GM23338 (cell line): Measurements from ENCODE around the gene HOXC12. TPM values are rescaled to one million over a fixed set of nuclear protein-coding genes. Genes with fewer than 3 reads are reported as not detected.
A peak's percentile ranks its signal among the peaks of the same experiment; 100 is the strongest.

Experiments used
- ATAC-seq: fragments of 200-7000 bp; cut with Tn5 transposase; 3 replicates; pipeline ENCODE4 v1.9.1; 2020
- DNase-seq: peaks from one replicate; pipeline ENCODE4 v3.0.0-alpha.2; 2015; ENCODE audit warnings: low spot score
- H2AFZ ChIP-seq: fragments of 200-600 bp; sonication (generic); 2 replicates; pipeline ENCODE4 v1.8.0; 2016; ENCODE audit warnings: antibody characterized with exemption, mild to moderate bottlenecking, moderate library complexity
- H3F3A ChIP-seq: fragments of 200-600 bp; sonication (generic); replicated peaks from 2 replicates; pipeline ENCODE4 v1.8.0; 2017; ENCODE audit warnings: antibody characterized with exemption, mixed run types, low read depth
- H3K27ac ChIP-seq: fragments of 200-600 bp; sonication (generic); 2 replicates; pipeline ENCODE4 v1.6.1; 2016; ENCODE audit warnings: low read depth
- H3K27me3 ChIP-seq: fragments of 200-600 bp; sonication (generic); 2 replicates; pipeline ENCODE4 v1.8.0; 2016; ENCODE audit warnings: mild to moderate bottlenecking, mixed run types, moderate library complexity; ENCODE audit not compliant: insufficient read depth
- H3K36me3 ChIP-seq: fragments of 200-600 bp; sonication (generic); 2 replicates; pipeline ENCODE4 v1.8.0; 2016; ENCODE audit warnings: mild to moderate bottlenecking; ENCODE audit not compliant: insufficient read depth
- H3K4me1 ChIP-seq: fragments of 200-600 bp; sonication (generic); 2 replicates; pipeline ENCODE4 v1.8.0; 2016; ENCODE audit warnings: mild to moderate bottlenecking, moderate library complexity; ENCODE audit not compliant: insufficient read depth
- H3K4me2 ChIP-seq: fragments of 200-600 bp; sonication (generic); 2 replicates; pipeline ENCODE4 v1.7.1; 2017; ENCODE audit warnings: mixed run types
- H3K4me3 ChIP-seq: fragments of 200-600 bp; sonication (generic); 2 replicates; pipeline ENCODE4 v1.6.1; 2016; ENCODE audit warnings: mixed run types
- H3K79me2 ChIP-seq: fragments of 200-600 bp; sonication (generic); replicated peaks from 2 replicates; pipeline ENCODE4 v1.8.0; 2017; ENCODE audit warnings: mild to moderate bottlenecking; ENCODE audit not compliant: insufficient read depth
- H3K9me2 ChIP-seq: fragments of 200-600 bp; sonication (generic); 2 replicates; pipeline ENCODE4 v1.8.0; 2017; ENCODE audit not compliant: insufficient read depth
- H4K20me1 ChIP-seq: fragments of 200-600 bp; sonication (generic); replicated peaks from 2 replicates; pipeline ENCODE4 v1.8.0; 2017; ENCODE audit warnings: mild to moderate bottlenecking; ENCODE audit not compliant: insufficient read depth
- H3K27ac Mint-ChIP-seq: 2 replicates; pipeline ENCODE4 v1.8.0; 2020; ENCODE audit warnings: inconsistent platforms, mild to moderate bottlenecking, moderate library complexity, mixed read lengths
- H3K27me3 Mint-ChIP-seq: 3 replicates; pipeline ENCODE4 v1.8.0; 2022; ENCODE audit warnings: low read depth, mild to moderate bottlenecking, moderate library complexity, mixed read lengths, inconsistent platforms; ENCODE audit not compliant: insufficient read depth, poor library complexity
- H3K36me3 Mint-ChIP-seq: 3 replicates; pipeline ENCODE4 v1.8.0; 2021; ENCODE audit warnings: low read depth, mild to moderate bottlenecking, inconsistent platforms, moderate library complexity, mixed read lengths
- H3K4me1 Mint-ChIP-seq: 3 replicates; pipeline ENCODE4 v1.8.0; 2020; ENCODE audit warnings: mild to moderate bottlenecking, inconsistent platforms, mixed read lengths
- H3K4me3 Mint-ChIP-seq: 3 replicates; pipeline ENCODE4 v1.8.0; 2021; ENCODE audit warnings: moderate library complexity, mild to moderate bottlenecking, inconsistent platforms, mixed read lengths
- H3K9me3 Mint-ChIP-seq: 3 replicates; pipeline ENCODE4 v1.8.0; 2020; ENCODE audit warnings: moderate library complexity, mild to moderate bottlenecking, inconsistent platforms, mixed read lengths
- ETS1 ChIP-seq: IDR thresholded peaks from 2 replicates; pipeline ENCODE4 v1.6.1; 2016; ENCODE audit warnings: antibody characterized with exemption
- EZH2 ChIP-seq: fragments of 200-600 bp; sonication (generic); IDR thresholded peaks from one replicate; pipeline ENCODE4 v1.8.0; 2017; ENCODE audit warnings: antibody characterized with exemption, mild to moderate bottlenecking, low read depth; ENCODE audit not compliant: unreplicated experiment
- EZH2phosphoT487 ChIP-seq: fragments of 200-600 bp; sonication (generic); IDR thresholded peaks from one replicate; pipeline ENCODE4 v1.8.1; 2018; ENCODE audit warnings: antibody characterized with exemption; ENCODE audit not compliant: unreplicated experiment
- JUNB ChIP-seq: IDR thresholded peaks from one replicate; pipeline ENCODE4 v1.6.1; 2016; ENCODE audit warnings: antibody characterized with exemption; ENCODE audit not compliant: unreplicated experiment
- NANOG ChIP-seq: IDR thresholded peaks from 2 replicates; pipeline ENCODE4 v1.6.1; 2016; ENCODE audit warnings: antibody characterized with exemption, borderline replicate concordance
- STAT1 ChIP-seq: IDR thresholded peaks from one replicate; pipeline ENCODE4 v1.6.1; 2016; ENCODE audit warnings: antibody characterized with exemption; ENCODE audit not compliant: unreplicated experiment
- ZNF114 ChIP-seq: fragments of 250-450 bp; sonication (Bioruptor Pico); IDR thresholded peaks from 2 replicates; pipeline ENCODE4 v1.5.0; 2020; ENCODE audit warnings: mild to moderate bottlenecking, moderate library complexity
- ZNF331 ChIP-seq: fragments of 250-450 bp; sonication (Bioruptor Pico); IDR thresholded peaks from 2 replicates; pipeline ENCODE4 v1.5.0; 2020; ENCODE audit warnings: low read depth, mild to moderate bottlenecking, moderate library complexity
- polyA plus RNA-seq: library from polyadenylated mRNA; unstranded; fragments of >200 nt; fragmentation: Nextera tagmentation; extraction: Ambion mirVana; gene quantifications from 2 replicates; pipeline ENCODE4 v1.2.1, GENCODE V29; 2016
- total RNA-seq: library from RNA; depleted of rRNA; stranded (reverse); fragments of >200 nt; shearing (Covaris generic); gene quantifications from 2 replicates; pipeline ENCODE4 v1.2.3, GENCODE V29; 2014

HOXC12 gene
- total and polyA plus RNA-seq, 2 experiments from 2014 or later: not detected

GRCh38 chr12:53998900-53999236 lies 44.2 kb downstream of the HOXC12 start:
- H3K4me3 Mint-ChIP-seq: peak overlapping the region; percentile 43; the same call in 1 of the 3 replicates
- no peak for ATAC-seq
- peaks cover 38% of the 10 kb centered on the region for H3F3A ChIP-seq
- H3K79me2 ChIP-seq: no peaks in the 10 kb centered on the region
- H3K9me3 Mint-ChIP-seq: peaks cover 3% of the 10 kb centered on the region
- peaks cover 19% of the 10 kb centered on the region for H4K20me1 ChIP-seq
- H3K4me1 ChIP-seq: peaks cover 28% of the 10 kb centered on the region
- no peaks in the 10 kb centered on the region for H3K36me3 ChIP-seq
- peaks cover 100% of the 10 kb centered on the region for H3K27me3 ChIP-seq
- TF ChIP-seq EZH2: peak; percentile 91
- TF ChIP-seq JUNB: no peak
- H3K27ac Mint-ChIP-seq: no peak overlapping the region
- no peaks in the 10 kb centered on the region for H3K36me3 Mint-ChIP-seq
- no peaks in the 10 kb centered on the region for H3K9me2 ChIP-seq
- H3K4me1 Mint-ChIP-seq: peaks cover 39% of the 10 kb centered on the region
- no peak overlapping the region for H3K4me2 ChIP-seq
- no peak overlapping the region for H3K4me3 ChIP-seq
- no peak for DNase-seq
- no peak overlapping the region for H2AFZ ChIP-seq
- peaks cover 100% of the 10 kb centered on the region for H3K27me3 Mint-ChIP-seq
- no peak overlapping the region for H3K27ac ChIP-seq

GRCh38 chr12:53999559-54000115 lies 44.9 kb downstream of the HOXC12 start:
- H3K79me2 ChIP-seq: no peaks in the 10 kb centered on the region
- ATAC-seq (no peak), DNase-seq (peak; percentile 77)
- H3K27ac ChIP-seq: no peak overlapping the region
- no peak overlapping the region for H2AFZ ChIP-seq
- Mint-ChIP-seq H3K36me3 (no peaks in the 10 kb centered on the region), H3K27ac (no peak overlapping the region), H3K9me3 (peaks cover 3% of the 10 kb centered on the region), H3K4me3 (peak overlapping the region; percentile 52), H3K27me3 (peaks cover 100% of the 10 kb centered on the region), H3K4me1 (peaks cover 35% of the 10 kb centered on the region)
- no peaks in the 10 kb centered on the region for H3K36me3 ChIP-seq
- H3K4me2 ChIP-seq: peak overlapping the region; percentile 77
- H3K4me1 ChIP-seq: peaks cover 24% of the 10 kb centered on the region
- TF ChIP-seq ETS1 (no peak), EZH2 (peak; percentile 92), NANOG (no peak), ZNF114 (no peak), STAT1 (no peak), JUNB (no peak), ZNF331 (no peak), EZH2phosphoT487 (peak; percentile 90)
- H3F3A ChIP-seq: peaks cover 34% of the 10 kb centered on the region
- H3K27me3 ChIP-seq: peaks cover 100% of the 10 kb centered on the region
- H3K9me2 ChIP-seq: no peaks in the 10 kb centered on the region
- peak overlapping the region; percentile 47 for H3K4me3 ChIP-seq
- H4K20me1 ChIP-seq: peaks cover 24% of the 10 kb centered on the region
